SKM-1 treated with dmso at 0.1 percent for 144 hours (cell line): Measurements from ENCODE around the gene WTIP.
"Not testable (repeated sequence)": the region's sequence is repeated elsewhere in the genome, so short reads cannot be mapped to it uniquely, and the experiment has no call there.

Source experiments
- DNase-seq: peaks from one replicate; lab custom pipeline; 2025; ENCODE audit not compliant: unreplicated experiment; lab: John Stamatoyannopoulos, UW

WTIP gene

DNA sequence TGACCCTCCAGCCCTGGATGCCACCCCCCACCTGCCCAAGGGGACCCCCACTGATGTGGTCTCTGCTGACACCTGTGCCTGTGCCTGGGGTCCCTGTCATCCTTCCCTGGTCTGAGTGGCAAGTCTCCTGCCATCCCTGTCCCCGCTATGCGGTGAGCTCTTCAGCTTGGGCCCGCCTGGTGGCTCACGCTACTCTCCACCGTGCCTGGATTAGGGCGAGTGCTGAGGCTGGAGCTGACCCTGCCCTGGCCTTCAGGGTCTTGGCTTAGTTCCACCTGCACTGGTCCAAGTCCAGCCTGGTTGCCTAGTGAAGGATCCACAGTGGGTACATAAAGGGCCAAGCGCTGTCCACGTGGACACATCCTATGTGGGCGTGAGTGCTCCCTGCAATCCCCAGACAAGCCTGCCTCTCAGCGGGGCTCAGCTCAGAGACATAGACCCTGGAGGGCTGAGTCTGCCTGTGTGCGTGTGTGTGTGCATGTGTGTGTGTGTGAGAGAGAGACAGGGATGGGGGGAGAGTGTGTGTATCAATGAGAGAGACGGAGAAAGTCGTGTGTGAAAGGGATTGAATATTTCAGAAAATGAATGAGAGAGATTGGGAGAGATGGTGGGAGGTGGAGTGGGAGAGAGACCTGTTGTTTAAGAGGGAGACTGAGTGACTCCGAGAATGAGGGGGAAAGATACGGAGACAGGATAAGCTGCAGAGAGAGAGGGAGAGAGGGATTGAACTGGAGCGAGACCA is 22.1 kb downstream of the WTIP start:
- DNase-seq, result no peak

- DNase-seq, result no peak
These were observed 22.8 kb downstream of the WTIP start for GRCh38 chr19:34504273-34504808.

GRCh38 chr19:34504809-34505291 is 23.3 kb downstream of the WTIP start:
- DNase-seq, result no peak

DNA sequence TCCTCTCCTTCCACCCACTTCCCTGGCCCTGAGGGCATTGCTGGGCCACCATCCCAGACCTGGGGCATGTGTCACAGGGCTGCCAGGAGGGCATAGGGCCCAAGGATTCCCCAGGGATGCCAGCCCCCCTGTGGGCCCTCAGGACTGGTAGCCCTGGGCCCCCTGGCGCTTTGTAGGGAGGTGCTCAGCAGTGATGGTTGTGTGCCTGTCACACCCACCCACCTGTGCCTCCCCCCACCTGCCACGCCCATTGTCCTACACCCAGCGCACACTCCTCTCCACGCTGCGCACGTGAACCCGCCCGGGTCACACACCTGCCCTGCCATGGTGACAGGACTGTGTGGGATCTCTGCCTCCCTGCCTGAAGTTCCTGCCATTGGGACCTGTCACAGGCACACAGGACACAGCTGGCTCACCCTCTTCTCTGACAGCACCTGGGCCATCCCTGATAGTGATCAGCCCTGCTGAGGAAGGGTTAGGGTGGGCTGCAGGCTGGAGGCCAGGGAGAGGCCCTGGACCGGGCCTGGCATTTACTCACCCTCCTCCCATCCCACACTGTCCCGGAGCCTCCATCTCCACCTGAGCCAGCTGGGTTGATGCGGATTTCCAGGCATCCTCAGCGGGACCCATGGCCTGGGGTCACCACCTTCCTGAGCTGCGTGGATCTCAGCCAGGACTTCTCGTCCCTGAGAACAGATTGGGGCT is 23.9 kb downstream of the WTIP start:
- no peak for DNase-seq

DNA sequence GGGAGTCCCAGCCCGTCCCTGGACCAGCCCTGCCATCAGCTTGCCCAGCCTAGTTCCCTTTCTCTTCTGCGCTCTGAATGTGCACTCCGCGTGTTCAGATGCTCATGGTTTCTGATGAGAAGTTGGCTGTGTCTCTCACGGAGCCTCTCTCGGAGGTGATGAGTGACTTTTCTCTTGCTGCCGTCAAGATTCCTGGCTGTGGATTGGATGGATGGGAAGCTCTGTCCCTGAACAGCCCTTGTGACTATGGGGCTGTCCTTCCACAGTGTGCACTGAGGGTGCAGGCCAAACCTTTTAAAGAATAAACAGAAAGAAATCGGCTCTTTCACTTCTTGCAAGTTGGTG is 24.4 kb downstream of the WTIP start:
- no peak for DNase-seq

DNA sequence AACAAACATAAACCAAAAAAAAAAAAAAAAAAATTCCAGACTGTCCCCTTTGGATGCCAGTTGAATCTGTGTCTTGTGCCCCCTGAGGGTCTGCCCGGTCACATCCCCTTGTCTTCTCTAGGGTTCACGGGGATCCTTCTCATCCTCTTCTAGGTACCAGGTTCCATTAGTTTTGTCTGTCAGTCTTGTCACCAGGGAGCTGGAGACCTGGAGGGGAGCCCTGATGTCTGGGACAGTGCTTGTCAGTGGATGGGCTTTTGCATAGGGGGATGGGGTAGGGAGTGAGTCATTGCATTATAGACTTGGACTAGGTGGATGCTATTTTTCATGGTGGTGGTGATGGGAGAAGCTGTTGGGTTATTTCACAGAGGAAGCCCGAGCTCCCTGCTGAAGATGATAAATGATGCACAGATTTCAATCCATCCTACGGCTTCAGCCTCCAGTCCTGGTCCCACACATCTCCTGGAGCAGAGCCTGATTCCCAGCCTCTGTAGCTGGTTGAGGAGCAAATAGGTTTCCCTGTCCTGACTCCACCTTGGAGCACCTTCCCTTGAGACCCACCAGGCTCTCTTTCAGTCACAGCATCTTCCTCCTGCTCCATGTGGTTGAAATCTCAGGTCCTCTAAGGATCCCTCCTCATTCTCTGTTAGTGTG is 26.0 kb downstream of the WTIP start:
- no peak for DNase-seq

- DNase-seq, result no peak
These were observed 27.0 kb downstream of the WTIP start for GRCh38 chr19:34508540-34508939.

DNA sequence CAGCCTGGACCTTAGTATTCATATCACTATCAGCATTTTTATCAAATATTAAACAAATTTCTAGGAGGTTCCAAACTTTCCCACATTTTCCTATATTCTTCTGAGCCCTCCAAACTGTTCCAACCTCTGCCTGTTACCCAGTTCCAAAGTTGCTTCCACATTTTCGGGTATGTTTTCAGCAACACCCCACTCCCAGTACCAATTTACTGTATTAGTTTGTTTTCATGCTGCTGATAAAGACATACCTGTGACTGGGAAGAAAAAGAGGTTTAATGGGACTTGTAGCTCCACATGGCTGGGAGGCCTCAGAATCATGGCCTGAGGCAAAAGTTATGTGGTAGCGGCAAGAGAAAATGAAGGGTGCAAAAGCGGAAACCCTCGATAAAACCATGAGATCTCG is 29.3 kb downstream of the WTIP start:
- DNase-seq, result not testable (repeated sequence)

DNA sequence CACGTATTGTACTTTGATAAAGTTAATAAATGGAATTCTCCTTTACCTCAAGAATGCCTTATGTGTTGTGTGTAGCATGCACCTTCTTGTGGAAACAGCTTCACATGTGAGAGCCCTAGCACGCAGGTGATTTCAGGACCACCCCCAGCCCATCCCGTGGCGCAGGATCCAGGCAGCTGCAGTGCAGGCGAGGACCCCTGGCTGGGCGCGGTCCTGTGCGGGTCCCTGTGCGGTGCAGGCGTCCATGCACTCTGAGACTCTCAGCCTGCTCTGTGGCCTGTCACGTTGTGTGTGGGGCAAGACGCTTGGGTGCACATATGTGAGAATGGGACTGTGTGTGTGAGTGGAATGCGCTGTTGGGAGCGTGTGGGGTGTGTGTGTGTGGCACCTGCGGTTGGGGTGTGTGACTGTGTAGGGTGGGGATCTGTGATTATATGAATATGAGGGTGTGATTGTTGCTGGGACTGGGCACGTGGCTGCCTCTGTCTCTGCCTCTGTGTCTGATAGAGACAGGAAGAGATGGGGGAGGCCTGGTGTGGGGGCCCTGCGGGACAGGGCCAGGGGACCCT is 30.8 kb downstream of the WTIP start:
- DNase-seq, result no peak

DNA sequence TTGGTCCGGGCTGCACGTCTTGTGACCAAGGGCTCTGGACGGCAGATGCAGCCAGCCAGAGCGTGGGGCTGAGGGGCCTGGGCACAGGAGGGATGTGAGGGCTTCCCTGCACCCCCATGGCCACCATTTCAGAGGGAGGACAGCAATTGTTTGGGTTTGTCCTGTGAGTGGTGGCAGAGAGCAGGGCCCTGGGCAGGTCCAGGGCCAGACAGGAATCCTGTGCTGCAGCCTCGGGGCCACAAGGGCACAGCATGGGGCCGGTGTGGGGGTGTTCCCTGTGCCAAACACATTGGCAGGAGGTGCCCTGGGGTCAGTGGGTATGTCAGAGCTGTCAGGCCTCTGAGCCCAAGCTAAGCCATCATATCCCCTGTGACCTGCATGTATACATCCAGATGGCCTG is 32.2 kb downstream of the WTIP start:
- DNase-seq, result no peak

- DNase-seq, result no peak
These were observed 38.0 kb downstream of the WTIP start for GRCh38 chr19:34519602-34520001.

DNA sequence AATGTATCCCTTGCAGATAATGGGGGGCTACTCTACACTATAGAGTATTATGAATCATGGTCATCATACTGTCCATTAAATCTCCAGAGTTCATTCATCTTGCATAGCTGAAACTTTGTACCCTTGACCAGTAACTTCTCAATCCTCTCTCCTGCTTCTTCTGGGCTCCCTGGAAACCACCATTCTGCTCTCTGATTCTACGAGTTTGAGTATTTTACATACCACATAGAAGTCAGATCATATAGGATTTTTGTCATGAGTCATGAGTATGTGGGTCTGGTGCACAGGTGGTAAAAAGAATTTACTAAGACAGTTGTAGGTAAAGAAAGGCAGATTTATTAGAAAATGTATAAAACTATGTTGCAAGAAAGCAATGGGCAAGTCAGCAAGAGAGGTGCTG is 41.9 kb downstream of the WTIP start:
- DNase-seq, result no peak

DNA sequence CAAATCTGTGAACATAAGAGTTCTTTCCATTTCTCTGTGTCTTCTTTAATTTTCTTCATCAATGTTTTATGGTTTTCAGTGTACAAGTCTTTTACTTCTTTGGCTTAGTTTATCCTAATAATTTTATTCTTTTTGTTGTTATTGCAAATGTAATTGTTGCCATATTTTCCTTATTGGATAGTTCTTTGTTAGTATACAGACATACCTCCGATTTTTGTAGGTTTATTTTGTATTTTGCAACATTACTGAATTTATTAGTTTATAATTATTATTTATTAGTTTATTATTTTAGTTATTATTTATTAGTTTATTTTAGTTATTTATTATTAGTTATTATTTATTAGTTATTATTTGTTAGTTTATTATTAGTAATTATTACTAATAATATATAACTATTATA is 43.4 kb downstream of the WTIP start:
- no peak for DNase-seq

- no peak for DNase-seq
These were observed 52.6 kb downstream of the WTIP start for GRCh38 chr19:34534206-34534605.

DNA sequence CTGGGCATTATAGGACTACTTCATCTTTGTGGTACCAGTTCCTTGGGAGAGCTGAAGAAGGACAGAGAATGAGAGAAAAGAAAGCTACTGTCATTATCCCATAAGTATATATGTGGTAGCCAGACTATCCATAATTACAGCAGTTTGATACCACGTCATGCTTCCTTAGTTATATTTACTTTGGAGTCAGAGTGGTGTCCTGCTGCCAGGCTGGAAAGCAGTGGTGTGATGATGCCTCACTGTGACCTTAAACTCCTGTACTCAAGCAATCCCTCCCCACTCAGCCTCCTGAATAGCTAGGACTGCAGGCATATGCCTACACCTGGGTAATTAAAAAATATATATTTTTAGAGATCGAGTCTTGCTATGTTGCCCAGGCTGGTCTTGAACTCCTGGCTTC is 57.8 kb downstream of the WTIP start:
- DNase-seq, result no peak

DNA sequence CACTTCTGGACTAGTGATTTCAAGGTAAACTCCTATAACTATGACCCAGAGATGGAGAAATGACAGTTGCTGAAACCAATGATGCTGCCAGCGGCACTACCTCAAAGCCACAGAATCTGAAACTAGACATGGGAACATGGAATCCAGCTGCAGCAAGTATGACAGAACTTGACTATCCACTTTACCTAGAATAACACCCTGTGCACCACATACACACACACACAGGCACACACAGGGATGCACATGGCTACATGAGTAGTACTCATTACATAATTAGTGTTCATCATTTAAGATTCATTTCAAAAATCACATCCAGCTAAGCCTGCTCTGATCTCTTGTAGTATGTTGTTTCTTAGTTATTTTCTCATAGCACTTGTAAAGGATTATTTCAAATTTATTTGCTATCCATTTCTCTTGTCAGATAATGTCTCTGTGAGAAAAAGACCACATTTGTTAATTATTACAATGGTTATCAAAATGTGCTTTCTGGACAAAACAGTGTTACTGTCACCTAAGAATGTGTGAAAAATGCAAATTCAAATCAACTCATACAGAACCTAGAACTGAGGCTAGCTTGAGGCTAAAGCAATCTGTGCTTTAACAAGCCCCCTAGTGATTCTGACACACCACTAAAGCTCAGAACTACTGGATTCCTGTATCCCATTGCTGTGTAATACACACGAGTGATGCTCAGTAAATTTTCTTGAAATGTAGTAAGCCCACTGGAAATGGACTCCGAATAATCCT is 59.4 kb downstream of the WTIP start:
- DNase-seq, result no peak

GRCh38 chr19:34549833-34550232 is 68.3 kb downstream of the WTIP start:
- DNase-seq, result no peak

DNA sequence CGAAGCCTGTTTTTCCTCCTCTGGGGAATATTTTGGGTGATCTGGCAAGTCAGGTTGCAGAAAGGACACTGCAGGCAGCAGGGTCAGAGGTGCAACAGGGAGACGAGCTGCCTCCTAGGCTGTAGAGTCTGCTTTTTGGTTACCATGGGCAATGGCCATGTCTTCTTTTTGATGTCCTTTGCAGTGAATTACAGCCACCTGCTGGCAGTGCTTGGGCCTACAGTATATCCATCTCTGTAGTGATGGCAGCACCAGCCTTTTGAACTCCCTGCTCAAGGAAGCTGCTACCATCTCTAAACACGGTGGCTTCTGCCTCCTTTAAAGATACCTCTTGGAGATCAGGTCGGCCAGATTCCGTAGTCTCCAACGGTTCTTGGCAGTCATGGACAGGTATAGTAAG is 73.9 kb downstream of the WTIP start:
- DNase-seq, result no peak

DNA sequence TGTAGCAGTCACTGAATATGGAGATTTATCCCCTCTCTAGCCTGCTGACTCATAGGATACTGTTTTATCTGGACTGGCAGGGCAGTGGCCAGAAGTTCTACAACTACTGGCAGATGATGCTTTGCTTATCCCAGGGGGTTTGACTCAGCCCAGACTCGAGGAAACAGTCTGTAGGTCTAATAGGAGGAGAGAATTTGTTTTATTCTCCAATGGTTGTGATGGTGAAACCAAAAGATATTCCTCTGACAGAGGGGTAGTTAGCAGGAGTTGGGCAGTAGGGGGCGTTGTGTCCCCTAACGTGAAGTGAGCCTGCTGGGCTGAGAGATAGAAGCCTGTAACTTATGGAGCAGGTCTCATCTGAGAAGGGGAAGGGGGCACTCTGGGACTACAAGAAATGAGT is 74.9 kb downstream of the WTIP start:
- no peak for DNase-seq

DNA sequence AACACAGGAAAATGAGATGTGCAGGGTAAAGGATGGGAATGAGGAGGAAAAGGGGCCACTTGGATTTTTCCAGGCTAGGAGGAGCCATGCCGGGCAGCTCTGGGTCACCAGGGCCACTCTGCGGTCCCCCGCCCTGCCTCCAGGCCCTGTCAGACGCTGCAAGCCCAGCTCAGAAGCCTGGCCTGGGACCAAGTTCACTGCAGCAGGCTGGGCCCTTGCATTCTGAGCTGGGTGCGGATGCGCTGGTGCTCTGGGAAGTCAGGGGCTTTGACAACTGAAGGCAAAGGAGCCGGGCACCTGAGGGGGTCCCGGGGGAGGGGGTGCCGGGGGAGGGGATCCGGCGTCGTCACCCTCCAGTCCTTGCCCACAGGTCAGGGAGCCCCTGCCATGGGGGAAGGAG is 77.5 kb downstream of the WTIP start:
- no peak for DNase-seq

DNA sequence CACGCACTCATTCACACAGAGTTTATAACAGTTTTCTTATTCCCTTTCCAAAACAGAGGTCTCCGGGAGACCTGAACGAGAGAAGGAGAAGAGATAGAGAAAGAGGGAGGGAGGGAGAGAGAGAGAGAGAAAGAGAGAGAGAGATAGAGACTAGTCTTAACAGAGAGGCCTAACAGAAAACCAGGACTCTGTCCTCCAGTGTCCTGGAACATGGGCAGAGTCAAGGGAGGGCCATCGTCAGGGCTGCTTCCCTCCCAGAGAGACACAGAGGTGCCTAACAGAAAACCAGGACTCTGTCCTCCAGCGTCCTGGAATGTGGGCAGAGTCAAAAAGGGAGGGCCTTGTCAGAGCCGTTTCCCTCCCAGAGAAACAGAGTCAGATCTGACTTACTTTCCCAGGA is 78.7 kb downstream of the WTIP start:
- DNase-seq, result no peak
